Stimulated activated memory B cell treated with anti-CD40 and anti-IgM and Interleukin-4, amounts not matched to agents 10 μg/mL and 1 μg/mL and 100 μg/mL, for 72 hours (primary cell): ENCODE data around the gene ZNF362.
A peak's percentile ranks its signal among the peaks of the same experiment; 100 is the strongest.

ENCODE experiments used
- ATAC-seq: fragments of 150-1000 bp; cut with Tn5 transposase; 2 replicates; pipeline ENCODE4 v1.10.0; 2021
- H3K27ac Mint-ChIP-seq: one replicate; pipeline ENCODE4 v1.8.0; 2022; ENCODE audit warnings: mild to moderate bottlenecking, mixed read lengths
- H3K27me3 Mint-ChIP-seq: one replicate; pipeline ENCODE4 v1.8.0; 2022; ENCODE audit warnings: mixed read lengths
- H3K36me3 Mint-ChIP-seq: one replicate; pipeline ENCODE4 v1.8.0; 2022; ENCODE audit warnings: mixed read lengths
- H3K4me1 Mint-ChIP-seq: one replicate; pipeline ENCODE4 v1.8.0; 2022; ENCODE audit warnings: mixed read lengths
- H3K4me3 Mint-ChIP-seq: one replicate; pipeline ENCODE4 v1.8.0; 2022; ENCODE audit warnings: mild to moderate bottlenecking, moderate library complexity, mixed read lengths
- H3K9me3 Mint-ChIP-seq: one replicate; pipeline ENCODE4 v1.8.0; 2022; ENCODE audit warnings: mixed read lengths

The ZNF362 gene

DNA sequence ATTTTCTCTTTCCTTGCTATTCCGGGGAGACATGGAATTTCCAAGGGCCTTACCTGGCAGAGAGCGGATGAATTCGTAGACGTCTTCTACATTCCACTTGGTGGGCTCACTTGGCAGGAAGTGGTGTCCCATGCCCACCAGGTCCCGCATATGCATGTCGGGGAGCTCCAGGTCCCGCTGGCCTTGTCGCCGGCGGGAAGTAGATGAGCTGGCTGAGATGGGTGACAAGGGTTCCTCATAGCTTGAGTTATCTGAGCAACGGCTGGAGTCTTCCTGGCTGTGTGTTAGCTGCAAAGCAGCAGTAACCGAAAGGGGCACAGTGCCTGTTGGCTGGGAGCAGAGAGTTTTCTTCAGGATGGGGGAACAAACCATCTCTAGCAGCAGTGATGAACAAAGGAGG, 72.5 kb downstream of the ZNF362 start:
- H3K9me3 Mint-ChIP-seq: no peaks in the 10 kb centered on the region
- H3K4me3 Mint-ChIP-seq: no peak overlapping the region
- H3K27me3 Mint-ChIP-seq: no peaks in the 10 kb centered on the region
- peaks cover 13% of the 10 kb centered on the region for H3K4me1 Mint-ChIP-seq
- H3K36me3 Mint-ChIP-seq: peaks cover 85% of the 10 kb centered on the region
- H3K27ac Mint-ChIP-seq: no peak overlapping the region
- ATAC-seq: no peak

DNA sequence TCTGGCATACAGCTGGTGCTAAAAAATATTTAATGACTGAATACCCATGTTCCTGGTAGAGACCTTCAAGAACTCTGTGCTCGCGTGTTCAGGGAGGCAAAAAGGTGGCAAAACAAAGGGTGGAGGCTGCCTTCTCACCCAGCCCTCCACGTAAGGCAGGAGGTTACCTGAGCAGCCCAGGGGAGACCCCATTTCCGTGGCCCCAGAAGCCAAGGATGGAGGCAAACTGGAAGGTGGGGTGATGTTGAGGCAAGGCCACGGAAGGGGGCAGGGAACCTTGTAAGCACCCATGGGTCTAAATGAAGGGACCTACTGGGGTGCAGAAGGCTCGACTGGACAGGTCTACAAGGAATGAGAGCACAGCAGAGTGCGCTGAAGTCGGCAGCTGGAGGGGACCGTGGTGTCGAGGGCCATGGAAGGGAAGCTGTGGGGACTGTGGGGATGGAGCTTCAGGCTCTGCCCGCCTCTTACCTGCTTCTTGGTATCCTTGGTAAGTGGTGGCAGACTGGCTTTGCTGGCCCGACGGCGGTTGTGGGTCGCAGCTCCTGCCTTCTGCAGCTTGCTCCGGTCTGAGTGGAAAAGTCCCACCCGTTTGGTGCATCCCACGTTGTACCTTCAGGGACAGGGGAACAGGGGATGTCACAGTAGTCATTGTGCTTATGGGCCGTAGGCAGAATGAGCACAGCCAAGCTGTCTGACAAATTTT, 73.5 kb downstream of the ZNF362 start:
- Mint-ChIP-seq H3K4me1 (peaks cover 13% of the 10 kb centered on the region), H3K9me3 (no peaks in the 10 kb centered on the region), H3K27me3 (no peaks in the 10 kb centered on the region), H3K4me3 (no peak overlapping the region), H3K27ac (no peak overlapping the region), H3K36me3 (peaks cover 79% of the 10 kb centered on the region)
- no peak for ATAC-seq

DNA sequence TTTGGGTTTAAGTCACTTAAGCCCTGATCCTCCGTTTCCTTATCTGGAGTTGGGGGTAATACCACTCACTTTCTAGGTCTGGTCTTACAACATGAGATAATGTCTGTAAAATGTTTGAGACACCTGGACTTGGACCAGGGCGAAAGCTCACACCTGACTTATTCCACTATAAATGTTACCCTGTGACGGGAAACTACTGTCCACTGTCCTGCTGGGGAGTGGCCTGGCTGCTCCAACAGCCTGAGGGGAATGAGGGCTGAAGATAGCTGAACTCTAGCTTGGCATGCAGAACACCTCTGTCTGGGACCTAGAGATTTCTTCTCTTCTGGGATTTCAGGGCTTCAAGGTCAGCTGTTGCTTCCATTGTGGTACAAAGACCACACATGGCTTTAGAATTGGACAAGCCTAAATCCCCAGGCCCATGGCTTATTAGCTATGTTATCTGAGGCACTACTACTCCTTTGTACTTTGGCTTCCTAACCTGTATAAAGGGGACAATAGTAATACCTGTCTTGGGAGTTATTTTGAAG, 74.1 kb downstream of the ZNF362 start:
- Mint-ChIP-seq H3K36me3 (peaks cover 78% of the 10 kb centered on the region), H3K9me3 (no peaks in the 10 kb centered on the region), H3K4me3 (no peak overlapping the region), H3K4me1 (peaks cover 19% of the 10 kb centered on the region), H3K27me3 (no peaks in the 10 kb centered on the region), H3K27ac (no peak overlapping the region)
- ATAC-seq: no peak

DNA sequence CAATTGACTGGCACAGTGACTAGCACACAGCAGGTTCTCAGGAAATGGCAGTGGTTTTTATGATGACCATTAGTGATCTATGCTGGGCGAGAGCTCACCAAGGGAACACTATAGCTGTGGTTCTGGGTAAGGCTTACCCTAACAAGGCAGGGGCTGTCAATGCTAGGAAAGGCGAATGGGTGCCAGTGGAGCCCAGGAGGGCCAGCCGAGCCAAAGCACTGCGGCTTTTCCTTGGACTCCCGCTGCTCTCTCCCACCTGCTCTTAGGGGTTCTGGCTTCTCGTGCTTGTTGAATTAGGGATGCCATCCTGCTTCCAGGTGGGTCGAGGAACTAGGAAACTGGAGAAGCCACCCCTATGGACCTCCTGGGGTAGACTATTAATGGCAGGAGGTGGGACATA, 74.6 kb downstream of the ZNF362 start:
- Mint-ChIP-seq H3K4me3 (no peak overlapping the region), H3K27ac (no peak overlapping the region), H3K4me1 (peaks cover 19% of the 10 kb centered on the region), H3K27me3 (no peaks in the 10 kb centered on the region), H3K9me3 (no peaks in the 10 kb centered on the region), H3K36me3 (peaks cover 73% of the 10 kb centered on the region)
- ATAC-seq: no peak

DNA sequence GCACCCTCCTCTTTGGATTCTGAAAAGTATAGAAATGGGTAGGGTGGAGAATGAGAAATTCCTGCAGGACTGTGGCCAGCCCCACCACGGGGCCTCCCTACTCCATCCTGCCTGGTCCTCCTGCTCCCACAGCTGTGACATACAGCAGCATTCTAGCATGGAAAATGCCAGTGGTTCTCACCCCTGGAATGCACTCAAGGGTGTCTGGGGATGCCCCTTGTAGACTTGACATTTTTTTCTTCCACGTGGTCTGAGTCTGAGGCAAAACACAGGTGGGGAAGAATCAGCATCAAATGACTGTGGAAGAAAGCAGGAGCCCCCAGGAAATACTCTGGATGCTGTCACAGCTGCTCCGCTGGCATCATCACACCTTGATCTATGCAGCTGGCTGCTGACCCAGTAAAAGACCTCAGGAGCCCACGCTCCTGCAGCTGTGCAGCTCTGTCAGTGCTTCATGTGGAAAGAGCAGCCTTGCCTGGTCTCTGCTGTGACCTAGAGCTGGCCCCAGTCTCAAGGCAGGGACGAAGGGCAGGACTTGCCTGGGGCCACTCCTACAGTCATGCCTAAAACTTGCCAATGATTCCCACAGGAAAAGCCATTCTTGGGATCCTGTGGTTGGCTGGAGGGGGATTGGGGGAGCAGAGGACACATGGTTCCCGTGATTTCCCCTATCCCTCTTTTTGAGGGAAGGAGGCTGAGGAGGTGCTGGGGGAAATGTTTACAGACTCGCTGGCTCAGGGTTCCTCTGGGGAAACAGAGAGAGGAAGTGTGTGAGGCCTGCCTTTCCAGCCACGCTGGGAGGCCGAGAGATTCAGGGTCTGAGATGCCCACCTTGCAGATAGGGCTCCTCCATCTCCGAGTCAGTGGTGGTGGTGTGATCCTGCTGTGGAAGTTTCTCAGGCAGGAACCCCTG, 75.4 kb downstream of the ZNF362 start:
- Mint-ChIP-seq H3K9me3 (no peaks in the 10 kb centered on the region), H3K36me3 (peaks cover 67% of the 10 kb centered on the region), H3K4me3 (no peak overlapping the region), H3K27ac (no peak overlapping the region), H3K27me3 (no peaks in the 10 kb centered on the region), H3K4me1 (peaks cover 19% of the 10 kb centered on the region)
- peak; percentile 43 for ATAC-seq

DNA sequence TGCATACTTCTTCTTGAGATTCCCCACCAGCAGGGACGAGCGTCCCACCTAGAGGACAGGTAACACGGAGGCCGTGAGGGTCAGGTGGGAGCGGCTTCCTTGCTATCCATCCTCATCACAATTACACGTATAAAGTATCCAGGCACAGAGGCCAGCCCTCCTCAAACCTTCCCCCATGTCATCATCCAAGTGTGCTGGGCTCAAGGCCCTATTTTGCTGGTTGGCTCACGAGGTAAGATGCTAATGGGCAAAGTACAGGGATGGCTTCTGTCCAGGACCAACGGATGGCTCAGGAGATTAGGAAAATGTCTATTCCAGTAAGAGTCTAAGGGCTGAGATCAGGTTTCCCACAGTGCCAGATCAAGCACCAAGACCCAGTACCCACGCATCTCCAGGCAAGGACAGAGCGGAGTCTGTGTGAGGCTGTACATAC, 76.1 kb downstream of the ZNF362 start:
- Mint-ChIP-seq H3K9me3 (no peaks in the 10 kb centered on the region), H3K4me3 (no peak overlapping the region), H3K27me3 (no peaks in the 10 kb centered on the region), H3K36me3 (peaks cover 63% of the 10 kb centered on the region), H3K27ac (no peak overlapping the region), H3K4me1 (peaks cover 19% of the 10 kb centered on the region)
- ATAC-seq: no peak

DNA sequence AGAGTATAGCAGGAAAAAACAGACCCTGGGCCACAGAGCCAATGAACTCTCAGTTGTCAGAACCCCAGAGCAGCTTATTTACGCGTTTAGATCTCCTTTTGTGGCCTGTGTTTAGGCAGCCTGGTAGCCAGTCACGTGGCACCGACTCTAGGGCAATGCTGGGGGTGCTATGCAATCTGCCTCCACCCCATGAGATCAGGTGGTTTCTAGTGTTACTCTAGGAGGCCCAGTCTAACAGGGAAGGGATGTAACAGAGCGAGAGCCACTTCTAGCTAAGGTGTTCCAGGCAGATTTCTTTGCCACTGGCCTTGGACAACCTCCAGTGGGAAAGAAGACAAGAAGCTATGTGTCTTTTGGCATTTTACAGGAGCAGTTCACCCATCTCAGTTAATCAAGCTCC, 76.6 kb downstream of the ZNF362 start:
- Mint-ChIP-seq H3K27ac (no peak overlapping the region), H3K4me3 (no peak overlapping the region), H3K36me3 (peaks cover 63% of the 10 kb centered on the region), H3K9me3 (no peaks in the 10 kb centered on the region), H3K4me1 (peaks cover 22% of the 10 kb centered on the region), H3K27me3 (no peaks in the 10 kb centered on the region)
- ATAC-seq: no peak

DNA sequence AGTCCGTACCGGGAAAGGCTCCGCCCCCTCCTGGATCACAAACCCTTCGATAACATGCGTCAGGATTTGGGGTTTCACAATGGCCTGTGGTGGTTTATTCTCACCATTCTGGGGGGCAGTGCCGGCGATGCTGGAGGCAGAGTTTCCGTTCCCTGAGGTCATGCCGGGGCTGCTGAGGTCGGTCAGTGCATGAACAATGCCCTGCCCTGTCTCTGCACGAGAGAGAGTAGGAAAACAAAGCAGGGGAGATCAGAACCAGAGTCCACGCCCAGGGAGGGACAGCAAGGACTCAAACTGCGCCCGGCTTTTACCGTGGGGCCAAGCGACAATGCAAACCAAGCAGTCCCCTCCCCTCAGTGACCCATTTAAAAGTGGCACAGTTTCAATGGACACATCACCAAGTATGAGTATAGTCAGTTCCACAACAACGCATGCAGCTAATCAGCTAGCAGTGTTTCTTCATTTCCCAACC, 77.8 kb downstream of the ZNF362 start:
- H3K4me3 Mint-ChIP-seq: no peak overlapping the region
- ATAC-seq: no peak
- H3K9me3 Mint-ChIP-seq: no peaks in the 10 kb centered on the region
- no peak overlapping the region for H3K27ac Mint-ChIP-seq
- H3K27me3 Mint-ChIP-seq: no peaks in the 10 kb centered on the region
- H3K4me1 Mint-ChIP-seq: peaks cover 33% of the 10 kb centered on the region
- peaks cover 53% of the 10 kb centered on the region for H3K36me3 Mint-ChIP-seq

DNA sequence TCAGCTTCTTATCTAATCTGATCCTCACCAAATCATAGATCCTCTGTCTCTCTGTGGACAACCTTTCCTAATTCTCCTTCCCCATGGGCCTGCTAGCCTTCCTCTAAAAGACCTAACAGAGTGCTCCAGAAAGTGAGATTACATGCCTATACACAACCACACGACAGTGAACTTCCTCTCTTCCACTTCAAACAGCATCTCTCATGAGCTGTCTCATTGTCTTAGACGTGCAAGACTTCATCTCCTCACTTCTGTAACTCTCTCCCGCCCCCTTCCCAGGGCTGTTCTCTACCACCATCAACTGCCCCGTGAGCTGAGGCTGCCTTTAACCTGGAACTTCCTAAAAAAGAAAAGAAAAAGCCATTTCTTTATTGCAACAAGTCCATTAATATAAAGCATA, 78.7 kb downstream of the ZNF362 start:
- H3K4me3 Mint-ChIP-seq: no peak overlapping the region
- H3K27me3 Mint-ChIP-seq: no peaks in the 10 kb centered on the region
- no peak for ATAC-seq
- H3K36me3 Mint-ChIP-seq: peaks cover 44% of the 10 kb centered on the region
- H3K27ac Mint-ChIP-seq: no peak overlapping the region
- H3K4me1 Mint-ChIP-seq: peaks cover 33% of the 10 kb centered on the region
- H3K9me3 Mint-ChIP-seq: no peaks in the 10 kb centered on the region

DNA sequence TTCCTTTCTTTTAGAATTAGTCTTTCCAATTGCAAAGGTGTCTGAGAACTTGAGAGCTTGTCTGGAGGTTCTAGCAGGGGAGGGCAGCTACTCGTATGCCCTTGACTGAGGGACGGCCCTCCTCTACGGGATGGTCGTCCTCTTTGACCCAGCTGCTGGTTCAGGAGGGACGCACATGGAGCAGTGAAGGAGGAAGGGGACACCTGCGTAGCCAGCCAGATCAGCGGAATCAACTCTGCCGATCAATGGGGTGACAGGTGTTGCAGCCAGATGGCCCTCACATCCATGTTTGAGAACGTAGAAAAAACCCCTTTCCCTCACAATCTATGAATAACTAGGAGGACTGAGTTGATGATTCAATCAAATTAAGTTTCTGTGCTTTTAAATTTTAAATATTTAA, 80.3 kb downstream of the ZNF362 start:
- Mint-ChIP-seq H3K9me3 (no peaks in the 10 kb centered on the region), H3K27me3 (no peaks in the 10 kb centered on the region), H3K4me3 (no peak overlapping the region), H3K4me1 (peaks cover 36% of the 10 kb centered on the region), H3K36me3 (peaks cover 35% of the 10 kb centered on the region), H3K27ac (no peak overlapping the region)
- ATAC-seq: no peak

DNA sequence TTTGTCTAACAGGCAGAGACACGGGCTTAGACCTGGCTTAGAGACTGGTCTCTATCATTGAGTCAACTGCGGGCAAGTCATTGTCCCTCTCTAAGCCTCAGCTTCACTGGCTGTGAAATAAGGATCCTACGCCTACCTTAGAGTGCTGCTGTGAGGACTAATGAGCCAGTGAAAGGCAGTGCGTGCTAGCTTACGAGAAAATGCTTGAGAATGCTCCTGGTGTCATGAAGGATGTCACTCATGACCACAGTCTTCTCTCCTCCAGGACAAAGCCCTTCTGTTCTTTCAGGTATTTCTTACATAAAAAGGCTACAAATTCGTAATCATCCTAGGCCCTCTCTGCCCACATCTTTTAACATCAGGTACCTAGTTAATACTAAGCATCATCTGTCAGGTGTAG, 81.1 kb downstream of the ZNF362 start:
- Mint-ChIP-seq H3K27ac (no peak overlapping the region), H3K4me3 (no peak overlapping the region), H3K4me1 (peaks cover 31% of the 10 kb centered on the region), H3K9me3 (no peaks in the 10 kb centered on the region), H3K36me3 (peaks cover 27% of the 10 kb centered on the region), H3K27me3 (no peaks in the 10 kb centered on the region)
- no peak for ATAC-seq

DNA sequence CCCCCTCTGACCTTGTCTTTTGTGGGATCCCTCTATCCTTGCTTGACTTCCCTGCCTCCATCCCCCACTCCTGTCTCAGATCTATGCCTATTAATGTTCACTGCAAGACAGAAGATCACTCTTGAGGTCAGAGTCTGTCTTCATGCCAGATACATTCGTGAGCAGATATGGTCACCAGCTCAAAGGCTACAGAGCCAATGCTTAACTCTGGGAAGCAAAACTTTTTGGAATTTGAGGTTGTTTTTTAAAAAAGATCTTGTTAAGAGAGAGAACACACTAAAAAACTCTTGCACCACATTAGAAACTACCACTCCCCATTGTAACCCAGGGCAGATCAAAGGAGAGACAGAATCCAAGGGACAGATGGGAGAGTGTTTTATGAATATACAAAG, 81.8 kb downstream of the ZNF362 start:
- Mint-ChIP-seq H3K27ac (no peak overlapping the region), H3K27me3 (no peaks in the 10 kb centered on the region), H3K4me1 (peaks cover 35% of the 10 kb centered on the region), H3K9me3 (no peaks in the 10 kb centered on the region), H3K4me3 (no peak overlapping the region), H3K36me3 (peaks cover 22% of the 10 kb centered on the region)
- ATAC-seq: no peak

DNA sequence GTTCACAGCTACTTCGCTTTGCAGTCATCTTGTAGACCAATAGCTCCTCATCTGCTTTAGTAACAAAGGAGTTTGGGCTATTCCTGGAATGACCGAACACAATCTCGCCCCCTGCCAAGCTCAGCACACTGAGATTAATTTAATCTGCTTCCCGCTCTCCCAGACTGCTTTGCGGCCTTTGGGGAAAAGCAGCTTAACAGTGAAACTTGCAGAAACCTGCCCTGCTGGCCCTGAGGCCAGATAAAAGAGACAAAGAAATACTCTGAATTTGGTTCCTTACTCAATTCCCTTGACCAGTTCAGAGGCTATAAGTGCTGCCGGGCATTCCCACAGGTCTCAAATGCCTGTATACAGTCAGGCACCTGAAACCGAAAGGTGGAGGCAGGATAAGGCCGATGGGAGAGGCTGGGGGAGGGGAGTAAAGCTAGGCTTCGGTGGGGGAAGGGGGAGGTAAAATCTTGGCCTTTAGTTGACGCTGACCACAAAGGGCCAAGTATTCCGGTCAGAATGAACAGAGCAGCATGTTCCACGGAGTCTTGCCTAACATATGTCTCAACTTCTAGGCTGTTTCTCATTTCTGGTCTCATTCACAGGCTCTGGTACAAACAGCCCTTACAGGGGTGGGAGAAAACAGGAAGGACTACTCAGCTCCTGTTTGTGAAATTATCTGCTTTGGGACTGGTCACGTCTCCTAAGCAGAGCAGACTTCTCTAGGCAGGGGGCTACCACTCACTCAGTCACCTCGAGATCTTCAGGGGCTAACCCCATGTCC, 82.3 kb downstream of the ZNF362 start:
- ATAC-seq: no peak
- Mint-ChIP-seq H3K4me1 (peaks cover 35% of the 10 kb centered on the region), H3K27me3 (no peaks in the 10 kb centered on the region), H3K36me3 (peaks cover 16% of the 10 kb centered on the region), H3K4me3 (no peak overlapping the region), H3K9me3 (no peaks in the 10 kb centered on the region), H3K27ac (no peak overlapping the region)

DNA sequence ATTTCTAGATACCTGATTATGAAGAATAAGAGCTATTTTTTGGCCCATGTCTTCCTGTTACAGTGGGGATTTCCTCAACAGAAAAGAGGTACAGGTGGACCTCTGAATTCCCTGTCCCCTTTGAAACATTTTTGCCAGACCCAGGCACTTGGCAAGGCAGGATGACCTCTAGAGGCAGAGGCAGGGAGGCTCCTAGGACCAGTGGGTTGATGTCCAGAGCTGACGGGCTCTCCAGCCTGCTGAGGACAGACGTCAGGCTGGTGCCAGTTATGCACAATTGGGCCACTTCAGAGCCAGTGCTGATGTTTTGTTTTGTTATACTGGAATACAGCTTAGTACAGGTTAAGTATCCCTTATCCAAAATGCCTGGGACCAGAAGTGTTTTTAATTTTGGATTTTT, 83.1 kb downstream of the ZNF362 start:
- no peak overlapping the region for H3K4me3 Mint-ChIP-seq
- H3K4me1 Mint-ChIP-seq: peaks cover 35% of the 10 kb centered on the region
- H3K36me3 Mint-ChIP-seq: peaks cover 11% of the 10 kb centered on the region
- H3K27ac Mint-ChIP-seq: no peak overlapping the region
- no peaks in the 10 kb centered on the region for H3K27me3 Mint-ChIP-seq
- no peaks in the 10 kb centered on the region for H3K9me3 Mint-ChIP-seq
- no peak for ATAC-seq

DNA sequence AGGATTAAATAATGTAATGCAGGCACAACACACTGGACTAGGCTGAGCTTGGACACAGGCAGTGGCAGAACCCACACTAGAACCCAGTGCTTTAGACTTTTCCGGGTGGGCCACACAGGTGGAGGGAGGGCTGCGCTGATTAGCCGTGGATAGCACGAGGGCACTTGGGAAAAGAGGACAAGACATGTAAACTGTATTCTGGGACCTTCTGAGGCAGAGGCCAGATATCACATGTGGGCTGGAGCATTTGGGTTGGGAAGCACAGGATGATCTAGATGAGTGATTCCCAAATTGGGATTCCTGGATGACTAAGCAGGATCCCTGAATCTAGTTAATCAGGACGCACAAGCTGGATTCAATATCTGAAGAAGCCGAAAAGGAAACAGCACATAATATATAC, 84.9 kb downstream of the ZNF362 start:
- Mint-ChIP-seq H3K27me3 (no peaks in the 10 kb centered on the region), H3K27ac (no peak overlapping the region), H3K4me1 (peaks cover 29% of the 10 kb centered on the region), H3K4me3 (no peak overlapping the region), H3K9me3 (no peaks in the 10 kb centered on the region), H3K36me3 (peaks cover 5% of the 10 kb centered on the region)
- ATAC-seq: no peak
